Measurements from ENCODE around the gene UBR4.

Gene UBR4

DNA sequence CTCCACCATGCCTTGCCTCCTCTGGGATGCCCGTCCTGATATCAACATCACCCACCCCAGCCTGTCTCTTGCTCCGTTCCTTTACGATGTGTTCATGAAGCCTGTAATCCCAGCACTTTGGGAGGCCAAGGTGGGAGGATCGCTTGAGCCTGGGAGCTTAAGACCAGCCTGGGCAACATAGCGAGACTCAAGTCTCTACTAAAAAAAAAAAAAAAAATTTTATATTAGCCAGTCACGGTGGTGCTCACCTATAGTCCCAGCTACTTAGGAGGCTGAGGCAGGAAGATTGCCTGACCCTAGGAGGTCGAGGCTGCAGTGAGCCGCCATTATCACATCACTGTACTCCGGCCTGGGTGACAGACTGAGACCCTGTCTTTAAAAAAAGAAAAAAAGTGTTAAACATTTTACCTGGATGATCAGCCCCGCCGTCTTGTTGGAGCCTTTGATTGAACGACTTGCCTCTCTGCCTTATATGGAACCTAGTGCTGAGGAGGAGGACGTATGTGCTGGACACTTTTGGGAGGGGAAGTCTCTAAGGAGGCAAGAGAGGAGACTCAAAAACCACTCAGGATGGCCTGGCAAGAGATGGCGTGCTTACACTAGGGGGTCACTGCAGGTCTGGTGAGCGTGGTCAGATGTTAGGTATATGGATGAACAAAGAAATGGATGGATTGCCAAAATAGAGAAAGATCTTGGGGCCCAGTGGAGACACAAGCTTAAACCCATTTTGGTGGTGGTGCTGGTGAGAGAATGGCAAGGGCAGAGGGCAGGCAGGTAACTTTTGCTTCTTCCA is 173.1 kb downstream of the UBR4 start:
- TF ChIP-seq TAF1 (IDR thresholded peaks at IDR 0.05; ENCODE audit: low read depth), result no peak
- no peak for TF ChIP-seq CREB1 (IDR thresholded peaks at IDR 0.05; ENCODE audit: low read depth)

DNA sequence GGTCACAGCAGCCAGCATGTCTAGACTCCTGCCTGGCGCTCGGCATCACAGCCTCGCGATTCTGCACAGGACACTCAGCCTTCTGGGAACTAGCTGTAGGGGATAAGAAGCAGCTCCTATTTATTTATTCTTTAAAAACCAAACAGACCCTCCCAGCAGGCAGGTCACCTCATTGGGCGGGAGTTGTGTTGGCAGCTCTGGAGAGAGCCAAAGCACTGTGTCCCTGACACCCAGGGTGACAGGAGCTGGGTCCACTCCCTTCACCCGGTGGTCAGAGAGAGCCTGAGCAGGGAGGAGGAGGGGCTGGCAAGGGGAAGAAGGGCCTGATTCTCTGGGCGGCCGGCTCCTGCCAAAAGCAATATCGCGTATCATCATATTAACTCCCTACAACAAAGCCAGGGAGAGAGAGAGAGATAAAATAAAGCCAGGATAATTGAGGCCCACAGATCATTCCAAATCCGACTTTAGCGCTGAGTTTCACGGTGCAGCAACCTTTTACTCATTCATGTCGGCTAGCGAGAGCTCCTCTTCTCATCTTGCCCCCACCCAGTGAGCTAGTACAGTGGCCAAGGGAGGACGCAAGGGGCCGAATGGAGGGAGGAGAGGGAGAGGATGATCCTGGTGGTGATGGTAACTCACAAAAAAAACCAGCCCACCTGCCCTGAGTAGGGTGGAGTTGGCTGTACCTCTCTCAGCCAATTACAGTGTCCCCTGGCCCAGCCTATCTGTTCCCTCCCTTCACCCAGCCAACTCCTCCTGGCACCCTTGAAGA is 173.8 kb downstream of the UBR4 start:
- TF ChIP-seq CEBPB (IDR thresholded peaks at IDR 0.05) (no peak), EGR1 (IDR thresholded peaks at IDR 0.05) (no peak), YY1 (IDR thresholded peaks at IDR 0.05; ENCODE audit: low read depth) (no peak), NFIC (IDR thresholded peaks at IDR 0.05) (no peak), TCF12 (IDR thresholded peaks at IDR 0.05; ENCODE audit: low read depth) (no peak), RAD21 (IDR thresholded peaks at IDR 0.05; ENCODE audit: low read depth) (no peak), CREB1 (IDR thresholded peaks at IDR 0.05; ENCODE audit: low read depth) (no peak), TEAD4 (IDR thresholded peaks at IDR 0.05) (no peak), TAF1 (IDR thresholded peaks at IDR 0.05; ENCODE audit: low read depth) (no peak), EP300 (IDR thresholded peaks at IDR 0.05; ENCODE audit: borderline replicate concordance) (no peak), ZBTB7A (IDR thresholded peaks at IDR 0.05; ENCODE audit: low read depth) (no peak), FOXM1 (IDR thresholded peaks at IDR 0.05; ENCODE audit: borderline replicate concordance, low read depth) (no peak)
- TF ChIP-seq, protein P1, sequence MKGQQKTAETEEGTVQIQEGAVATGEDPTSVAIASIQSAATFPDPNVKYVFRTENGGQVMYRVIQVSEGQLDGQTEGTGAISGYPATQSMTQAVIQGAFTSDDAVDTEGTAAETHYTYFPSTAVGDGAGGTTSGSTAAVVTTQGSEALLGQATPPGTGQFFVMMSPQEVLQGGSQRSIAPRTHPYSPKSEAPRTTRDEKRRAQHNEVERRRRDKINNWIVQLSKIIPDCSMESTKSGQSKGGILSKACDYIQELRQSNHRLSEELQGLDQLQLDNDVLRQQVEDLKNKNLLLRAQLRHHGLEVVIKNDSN (IDR thresholded peaks at IDR 0.05), result no peak
- TF ChIP-seq, protein P2, sequence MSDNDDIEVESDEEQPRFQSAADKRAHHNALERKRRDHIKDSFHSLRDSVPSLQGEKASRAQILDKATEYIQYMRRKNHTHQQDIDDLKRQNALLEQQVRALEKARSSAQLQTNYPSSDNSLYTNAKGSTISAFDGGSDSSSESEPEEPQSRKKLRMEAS (IDR thresholded peaks at IDR 0.05), result no peak
- TF ChIP-seq, protein P3, sequence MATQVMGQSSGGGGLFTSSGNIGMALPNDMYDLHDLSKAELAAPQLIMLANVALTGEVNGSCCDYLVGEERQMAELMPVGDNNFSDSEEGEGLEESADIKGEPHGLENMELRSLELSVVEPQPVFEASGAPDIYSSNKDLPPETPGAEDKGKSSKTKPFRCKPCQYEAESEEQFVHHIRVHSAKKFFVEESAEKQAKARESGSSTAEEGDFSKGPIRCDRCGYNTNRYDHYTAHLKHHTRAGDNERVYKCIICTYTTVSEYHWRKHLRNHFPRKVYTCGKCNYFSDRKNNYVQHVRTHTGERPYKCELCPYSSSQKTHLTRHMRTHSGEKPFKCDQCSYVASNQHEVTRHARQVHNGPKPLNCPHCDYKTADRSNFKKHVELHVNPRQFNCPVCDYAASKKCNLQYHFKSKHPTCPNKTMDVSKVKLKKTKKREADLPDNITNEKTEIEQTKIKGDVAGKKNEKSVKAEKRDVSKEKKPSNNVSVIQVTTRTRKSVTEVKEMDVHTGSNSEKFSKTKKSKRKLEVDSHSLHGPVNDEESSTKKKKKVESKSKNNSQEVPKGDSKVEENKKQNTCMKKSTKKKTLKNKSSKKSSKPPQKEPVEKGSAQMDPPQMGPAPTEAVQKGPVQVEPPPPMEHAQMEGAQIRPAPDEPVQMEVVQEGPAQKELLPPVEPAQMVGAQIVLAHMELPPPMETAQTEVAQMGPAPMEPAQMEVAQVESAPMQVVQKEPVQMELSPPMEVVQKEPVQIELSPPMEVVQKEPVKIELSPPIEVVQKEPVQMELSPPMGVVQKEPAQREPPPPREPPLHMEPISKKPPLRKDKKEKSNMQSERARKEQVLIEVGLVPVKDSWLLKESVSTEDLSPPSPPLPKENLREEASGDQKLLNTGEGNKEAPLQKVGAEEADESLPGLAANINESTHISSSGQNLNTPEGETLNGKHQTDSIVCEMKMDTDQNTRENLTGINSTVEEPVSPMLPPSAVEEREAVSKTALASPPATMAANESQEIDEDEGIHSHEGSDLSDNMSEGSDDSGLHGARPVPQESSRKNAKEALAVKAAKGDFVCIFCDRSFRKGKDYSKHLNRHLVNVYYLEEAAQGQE (IDR thresholded peaks at IDR 0.05; ENCODE audit: low read depth), result no peak

DNA sequence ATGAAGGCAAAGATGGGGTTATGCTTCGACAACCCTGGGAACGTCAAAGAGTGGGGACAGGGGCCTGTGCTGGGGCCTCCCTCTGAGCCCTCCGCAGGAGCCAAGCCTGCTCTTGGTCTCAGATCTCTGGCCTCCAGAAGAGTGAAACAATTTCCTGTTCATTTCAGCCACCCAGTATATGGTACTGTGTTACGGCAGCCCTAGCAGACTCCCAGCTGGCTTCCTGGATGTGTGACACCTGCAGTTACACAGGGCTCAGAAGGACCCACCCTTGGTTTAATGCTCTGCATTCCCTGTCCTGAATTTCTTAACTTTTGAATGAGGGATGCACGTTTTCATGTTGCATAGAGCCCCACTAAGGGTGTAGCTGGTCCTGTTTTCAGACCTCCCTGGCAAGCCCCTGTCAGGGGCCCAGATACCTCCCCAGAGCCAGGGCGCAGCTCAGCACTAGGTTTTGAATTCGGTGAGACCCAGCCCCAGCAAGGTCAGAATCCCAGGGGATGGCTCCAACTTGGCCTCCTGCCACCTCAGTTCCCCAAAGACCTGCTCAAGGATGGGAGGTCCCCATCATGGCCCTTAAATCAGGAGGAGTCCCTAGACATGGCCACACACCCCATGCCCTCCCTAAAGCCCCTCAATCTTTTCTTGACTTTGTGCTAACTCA is 174.6 kb downstream of the UBR4 start:
- TF ChIP-seq TCF12 (IDR thresholded peaks at IDR 0.05; ENCODE audit: low read depth) (no peak), CREB1 (IDR thresholded peaks at IDR 0.05; ENCODE audit: low read depth) (no peak), RAD21 (IDR thresholded peaks at IDR 0.05; ENCODE audit: low read depth) (no peak), EGR1 (IDR thresholded peaks at IDR 0.05) (no peak), CEBPB (IDR thresholded peaks at IDR 0.05) (no peak), ZBTB7A (IDR thresholded peaks at IDR 0.05; ENCODE audit: low read depth) (no peak), YY1 (IDR thresholded peaks at IDR 0.05; ENCODE audit: low read depth) (no peak), TAF1 (IDR thresholded peaks at IDR 0.05; ENCODE audit: low read depth) (no peak), EP300 (IDR thresholded peaks at IDR 0.05; ENCODE audit: borderline replicate concordance) (no peak), NFIC (IDR thresholded peaks at IDR 0.05) (no peak), TEAD4 (IDR thresholded peaks at IDR 0.05) (no peak), FOXM1 (IDR thresholded peaks at IDR 0.05; ENCODE audit: borderline replicate concordance, low read depth) (no peak)
- TF ChIP-seq, protein P2 (IDR thresholded peaks at IDR 0.05), result no peak
- TF ChIP-seq, protein P1 (IDR thresholded peaks at IDR 0.05), result no peak
- TF ChIP-seq, protein P3 (IDR thresholded peaks at IDR 0.05; ENCODE audit: low read depth), result no peak

DNA sequence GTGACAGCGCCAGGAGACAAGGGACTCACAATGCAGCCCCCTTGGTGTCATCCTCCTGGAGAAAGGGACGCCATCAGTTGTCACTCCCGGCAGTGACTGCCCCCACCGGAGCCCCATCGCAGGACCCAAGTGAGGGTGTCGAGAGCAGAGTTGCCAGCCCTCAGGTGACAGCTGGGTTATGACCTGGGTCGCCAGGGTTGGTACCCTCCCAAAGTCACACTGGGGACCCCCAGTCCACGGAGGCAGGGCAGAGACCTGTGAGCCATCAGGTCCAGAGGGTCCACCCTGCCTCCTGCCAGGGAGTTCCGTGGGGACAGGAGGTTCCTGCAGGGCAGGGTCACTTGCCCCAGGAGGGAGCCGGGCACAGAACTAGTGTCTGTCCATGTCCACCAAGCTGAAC is 175.3 kb downstream of the UBR4 start:
- TF ChIP-seq, protein P3 (IDR thresholded peaks at IDR 0.05; ENCODE audit: low read depth), result no peak
- TF ChIP-seq EGR1 (IDR thresholded peaks at IDR 0.05) (no peak), CREB1 (IDR thresholded peaks at IDR 0.05; ENCODE audit: low read depth) (no peak), TEAD4 (IDR thresholded peaks at IDR 0.05) (no peak), CEBPB (IDR thresholded peaks at IDR 0.05) (no peak), EP300 (IDR thresholded peaks at IDR 0.05; ENCODE audit: borderline replicate concordance) (no peak)
